Stimulated activated CD4-positive, alpha-beta T cell treated with anti-CD3 and anti-CD28 coated beads, Interleukin-4, amount 100 ng/mL, for 48 hours (primary cell): ENCODE data around the gene ZBTB8A.
"Not testable (repeated sequence)": the region's sequence is repeated elsewhere in the genome, so short reads cannot be mapped to it uniquely, and the experiment has no call there.

Source experiments
- DNase-seq, 2 donors: peaks; one replicate each; pipeline ENCODE4 v3.0.0-alpha.2; 2020; ENCODE audit warnings: low read depth in 2 of 2

ZBTB8A gene

DNA sequence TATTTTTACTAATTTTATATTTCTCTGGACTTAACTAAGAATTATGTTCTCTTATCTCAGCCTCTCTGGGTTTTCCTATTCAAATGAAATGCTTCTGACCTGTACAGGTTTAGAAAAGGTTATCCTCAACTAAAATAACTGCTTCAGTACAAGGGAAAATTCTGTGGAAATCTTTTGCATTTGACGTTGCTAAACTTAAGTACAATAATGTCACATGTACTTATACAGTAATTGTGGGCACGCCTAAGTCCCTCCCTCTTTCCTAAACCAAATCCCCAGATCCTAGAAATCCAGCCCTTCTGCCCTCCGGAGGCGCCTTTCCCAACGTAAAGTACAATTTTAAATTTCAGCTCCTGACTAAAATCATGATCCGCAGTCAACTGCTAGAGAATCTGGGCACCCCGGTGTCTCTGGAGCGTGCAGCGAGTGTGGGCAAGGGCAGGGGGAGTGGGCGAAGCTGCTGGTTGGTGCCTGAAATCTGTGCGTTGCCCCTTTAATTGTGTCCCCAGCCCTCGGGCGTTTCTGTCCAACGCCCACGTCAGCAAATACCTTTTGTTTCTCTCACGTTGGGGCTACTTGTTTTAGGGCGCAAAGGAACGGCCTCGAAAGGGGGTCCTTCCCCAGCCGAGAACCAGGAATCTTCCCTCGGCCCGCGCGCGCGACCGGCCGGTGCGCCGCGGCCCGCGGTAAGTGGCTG, at the start of gene ZBTB8A:
Gene ZBTB8A (plus strand): TSS at position 541 of the 697 bp plus-strand sequence. CDS start 53,505 bp downstream, outside the sequence.
- DNase-seq = peak in 1 of 2 donors; percentile 9

DNA sequence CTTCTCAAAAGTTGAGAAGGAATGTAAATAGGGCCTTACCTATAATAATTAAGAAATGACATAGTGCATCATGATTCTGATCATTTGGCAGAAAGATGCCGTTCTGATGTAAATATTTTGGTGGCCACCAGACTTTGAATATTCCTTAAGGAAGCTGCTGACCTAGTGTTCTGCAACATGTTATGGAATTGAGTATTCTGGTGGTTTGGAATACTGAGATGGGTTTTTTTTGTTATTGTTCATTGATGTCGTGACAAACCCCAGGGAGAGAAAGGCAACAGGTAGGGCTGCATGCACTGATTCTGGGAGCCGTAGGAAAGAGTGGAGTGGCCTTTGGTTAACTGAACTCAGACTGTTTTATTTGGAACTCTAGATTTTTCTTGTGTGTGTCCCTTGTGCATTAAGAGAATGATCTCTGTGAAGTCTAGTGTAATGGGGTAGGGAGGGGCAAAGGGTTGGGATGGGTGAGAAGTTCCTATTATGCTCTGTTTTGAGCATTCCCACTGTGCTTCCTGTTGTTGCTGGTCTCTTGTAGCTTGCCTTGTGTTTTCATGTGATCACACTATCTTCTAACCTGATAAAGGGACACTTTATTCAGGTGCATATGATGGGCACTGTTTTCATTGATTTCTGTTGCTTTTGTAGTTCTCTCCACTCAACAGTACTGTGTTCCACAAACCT, 49.3 kb upstream of the ZBTB8A start:
- DNase-seq = no peak

DNA sequence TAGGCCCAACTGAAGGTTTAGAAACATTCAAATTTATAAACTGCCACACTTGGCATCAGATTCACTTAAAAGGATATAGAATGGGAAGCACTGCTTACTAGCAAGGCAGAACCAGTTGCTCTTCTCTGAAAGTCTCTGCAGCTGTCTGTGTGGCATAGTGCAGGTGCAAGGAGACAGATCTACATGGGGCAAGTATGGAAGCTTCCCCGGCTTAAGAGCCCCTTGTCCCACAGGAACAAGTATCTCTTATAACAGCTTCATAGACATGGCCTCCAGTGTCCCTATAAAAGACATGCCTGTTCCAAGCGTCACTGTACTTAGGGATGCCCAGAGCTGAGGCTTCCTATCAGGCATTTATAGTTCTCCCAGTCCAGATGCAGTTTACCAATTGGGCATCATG, 47.8 kb upstream of the ZBTB8A start:
- DNase-seq = no peak

DNA sequence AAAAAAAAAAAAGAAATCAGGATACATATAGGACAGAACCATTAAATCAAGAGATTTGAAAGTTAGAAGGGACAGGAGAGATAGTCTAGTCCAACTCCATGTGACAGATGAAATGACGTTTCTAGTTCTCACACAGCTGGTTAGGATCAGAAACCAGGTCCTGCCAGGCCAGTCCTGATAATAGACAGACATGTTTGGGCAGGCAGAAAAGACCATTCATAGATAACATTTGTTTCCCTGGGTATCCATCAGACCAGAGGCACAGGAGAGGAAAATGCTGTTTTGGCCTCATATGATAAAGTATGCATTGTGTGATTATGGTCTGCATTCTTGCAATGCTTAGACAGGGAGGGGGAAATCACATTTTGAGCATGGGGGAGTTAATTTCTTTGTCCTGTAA, 45.0 kb upstream of the ZBTB8A start:
- DNase-seq = no peak

DNA sequence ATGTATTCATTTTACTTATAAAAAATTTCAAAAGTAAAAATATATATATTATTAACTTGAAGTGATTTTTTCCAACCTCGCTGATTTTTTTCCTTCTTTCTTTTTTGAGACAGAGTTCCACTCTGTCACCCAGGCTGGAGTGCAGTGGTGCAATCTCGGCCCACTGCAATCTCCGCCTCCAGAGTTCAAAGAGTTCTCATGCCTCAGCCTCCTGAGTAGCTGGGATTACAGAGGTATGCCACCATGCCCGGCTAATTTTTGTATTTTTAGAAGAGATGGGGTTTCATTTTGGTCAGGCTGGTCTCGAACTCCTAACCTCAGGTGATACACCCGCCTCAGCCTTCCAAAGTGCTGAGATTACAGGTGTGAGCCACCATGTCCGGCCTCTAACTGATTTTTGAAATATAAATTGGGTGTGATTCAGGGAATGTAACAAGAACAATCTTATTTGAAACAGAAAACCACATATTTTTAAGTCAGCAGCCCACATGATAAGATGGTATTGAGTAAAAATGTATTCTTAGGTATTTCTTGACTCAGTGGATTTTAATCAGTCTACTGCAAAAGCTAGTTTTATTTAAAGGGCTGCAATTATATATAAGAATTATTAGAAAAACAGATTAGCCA, 44.4 kb upstream of the ZBTB8A start:
- no peak for DNase-seq

DNA sequence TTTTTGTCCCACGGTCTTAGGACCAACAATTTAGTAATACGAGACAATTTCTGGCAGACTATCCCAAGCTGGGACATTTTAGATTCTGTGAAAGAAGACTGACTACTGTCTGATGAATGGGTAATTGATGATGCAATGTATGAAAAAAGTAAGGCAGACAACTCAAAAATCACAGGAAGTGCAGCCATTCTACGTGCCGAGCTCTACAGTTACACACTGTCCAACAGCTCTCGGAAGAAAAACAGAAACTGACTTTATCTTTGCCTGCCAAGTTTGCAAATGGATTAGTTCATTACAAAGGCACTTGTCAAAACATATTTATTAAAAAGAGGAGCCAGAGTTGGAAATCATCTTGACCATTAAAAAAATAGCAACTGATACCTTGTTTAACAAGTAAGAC, 43.1 kb upstream of the ZBTB8A start:
- no peak for DNase-seq

DNA sequence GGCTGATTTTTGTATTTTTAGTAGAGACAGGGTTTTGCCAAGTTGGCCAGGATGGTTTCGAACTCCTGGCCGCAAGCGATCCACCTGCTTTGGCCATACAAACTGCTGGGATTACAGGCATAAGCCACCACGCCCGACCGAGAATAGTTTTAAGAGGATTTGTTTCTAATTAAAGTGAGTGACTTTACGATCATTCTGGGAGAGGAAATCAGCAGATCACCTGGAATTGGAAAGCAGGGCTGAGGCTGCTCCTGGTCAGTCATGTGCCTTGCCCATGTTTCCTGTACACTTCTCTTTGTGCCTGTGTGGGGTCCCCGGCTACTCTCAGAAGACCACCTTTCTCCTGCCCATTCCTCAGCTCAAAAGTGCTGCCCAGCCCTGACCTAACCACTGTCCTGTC, 40.5 kb upstream of the ZBTB8A start:
- no peak for DNase-seq

DNA sequence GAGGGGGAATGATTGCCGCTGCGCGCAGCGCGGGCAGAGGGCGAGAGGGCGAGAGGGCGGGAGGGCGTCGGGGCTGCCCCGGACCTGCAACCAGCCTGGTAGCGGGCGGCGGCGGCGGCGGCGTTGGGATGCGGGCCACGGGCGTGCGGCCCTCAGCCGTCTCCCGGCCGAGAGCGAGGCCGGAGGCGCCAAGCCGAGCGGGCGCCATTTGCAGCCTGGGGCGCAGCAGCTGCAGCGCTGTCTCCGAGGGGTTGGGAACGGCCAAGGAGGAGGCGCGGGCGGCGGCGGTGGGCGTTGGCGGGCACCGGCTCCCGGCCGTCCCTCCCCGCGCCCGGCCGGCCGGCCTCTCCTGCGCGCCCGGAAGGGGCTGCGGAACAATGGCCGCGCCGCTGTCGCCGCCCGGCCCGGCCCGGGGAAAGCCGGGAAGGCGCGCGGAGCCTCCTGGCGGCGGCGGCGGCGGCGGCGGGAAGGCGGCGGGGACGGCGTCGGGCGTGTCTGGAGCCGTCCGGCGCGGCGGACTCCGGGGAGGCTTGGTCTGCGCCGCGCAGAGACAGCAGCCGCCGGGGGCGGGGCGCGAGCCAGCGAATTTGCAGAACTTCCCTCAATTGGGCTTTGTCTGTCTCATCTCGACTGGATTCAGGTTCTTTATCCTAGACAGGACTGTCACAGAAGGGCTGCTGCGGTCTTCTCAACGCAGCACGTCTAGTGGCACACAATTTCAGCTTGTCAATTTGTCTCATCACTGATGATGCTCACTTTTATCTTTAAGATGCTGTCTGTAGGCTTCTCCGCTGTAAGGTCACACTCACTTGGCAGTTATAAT, 38.6 kb upstream of the ZBTB8A start:
- DNase-seq = peak; percentile 18 to 38

DNA sequence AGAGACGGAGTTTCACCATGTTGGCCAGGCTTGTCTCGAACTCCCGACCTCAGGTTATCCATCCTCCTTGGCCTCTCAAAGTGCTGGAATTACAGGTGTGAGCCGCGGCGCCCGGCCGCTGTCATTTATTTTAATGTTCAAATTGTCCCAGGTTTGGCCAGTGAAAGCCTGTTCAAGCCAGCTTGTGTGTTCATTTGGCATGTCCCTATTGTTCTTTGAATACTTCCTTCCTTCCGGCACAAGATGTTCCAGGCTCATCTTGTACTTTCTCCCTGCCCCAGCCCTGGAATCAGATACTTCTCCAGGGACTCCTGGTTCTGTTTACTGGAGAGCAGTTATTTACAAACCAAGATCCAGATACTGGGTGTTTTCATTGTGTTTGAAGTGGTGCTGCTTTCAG, 37.4 kb upstream of the ZBTB8A start:
- no peak for DNase-seq

DNA sequence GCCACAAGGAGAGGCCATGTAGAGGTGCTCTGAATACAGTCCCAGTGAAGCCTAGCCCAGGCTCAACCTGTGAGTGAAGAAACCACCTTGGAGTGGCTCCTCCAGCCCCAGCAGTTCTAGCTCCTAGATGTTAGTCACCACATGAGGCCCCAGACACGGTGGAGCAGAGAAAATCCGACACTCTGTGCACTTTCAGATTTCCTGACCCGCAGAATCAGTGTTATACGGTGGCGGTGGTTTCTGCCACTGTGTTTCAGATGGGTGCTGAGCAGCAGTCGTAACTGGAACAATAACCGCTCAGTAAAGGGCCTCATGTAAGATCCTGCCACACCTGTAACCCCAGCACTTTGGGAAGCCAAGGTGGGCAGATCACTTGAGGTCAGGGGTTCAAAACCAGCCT, 36.1 kb upstream of the ZBTB8A start:
- DNase-seq = no peak

DNA sequence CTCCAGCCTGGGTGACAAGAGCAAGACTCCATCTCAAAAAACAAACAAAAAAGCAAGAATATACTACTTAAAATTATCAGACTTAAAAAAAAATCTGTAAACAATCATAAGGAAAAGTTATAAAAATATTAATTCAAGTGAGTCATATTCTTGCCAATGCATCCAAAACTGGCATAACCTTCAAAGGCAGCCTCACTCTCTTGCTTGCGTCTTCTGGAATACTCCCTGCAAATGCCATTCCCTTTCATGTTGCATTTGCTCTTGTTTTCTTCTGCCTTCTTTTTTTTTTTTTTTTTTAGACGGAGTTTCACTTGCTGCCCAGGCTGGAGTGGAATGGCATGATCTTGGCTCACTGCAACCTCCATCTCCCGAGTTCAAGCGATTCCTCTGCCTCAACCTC, 32.2 kb upstream of the ZBTB8A start:
- no peak for DNase-seq

DNA sequence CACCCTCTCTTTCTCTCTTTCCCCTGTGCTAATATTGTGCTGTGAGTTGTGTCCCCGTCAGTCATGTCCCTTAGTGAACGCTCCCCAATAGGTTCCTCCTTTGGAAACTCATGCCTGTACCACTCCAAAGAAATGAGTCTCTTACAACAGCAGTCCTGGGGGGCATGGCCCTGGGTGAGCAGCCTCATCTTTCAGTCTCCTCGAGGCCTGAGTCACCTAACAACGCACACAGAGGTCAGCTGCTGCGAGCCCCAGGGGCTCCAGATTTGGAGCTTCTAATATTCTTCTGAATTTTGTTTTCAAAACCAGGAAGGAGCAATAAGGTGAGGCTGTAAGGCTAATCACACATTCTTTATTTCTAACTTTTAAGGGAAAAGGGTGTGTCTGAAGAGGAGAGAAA, 30.5 kb upstream of the ZBTB8A start:
- no peak for DNase-seq

DNA sequence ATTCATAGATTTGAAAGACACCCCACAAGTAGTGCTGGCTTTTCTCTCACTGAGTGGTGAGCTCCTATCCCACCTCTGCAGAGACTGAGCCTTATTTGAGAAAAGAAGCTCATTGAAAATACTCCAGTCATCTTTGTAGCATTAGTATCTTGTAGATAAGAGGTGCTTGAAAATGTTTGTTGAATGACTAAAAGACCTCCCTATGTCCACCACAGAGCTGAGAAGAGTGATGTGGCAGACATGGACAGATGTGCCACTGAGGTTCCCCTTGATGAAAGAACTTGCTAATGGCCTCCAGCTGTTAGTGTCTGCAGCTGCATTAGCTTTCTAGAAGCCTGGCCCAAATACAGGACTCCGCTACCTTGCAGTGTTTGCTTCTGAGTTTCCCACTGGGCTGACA, 29.3 kb upstream of the ZBTB8A start:
- DNase-seq = no peak

DNA sequence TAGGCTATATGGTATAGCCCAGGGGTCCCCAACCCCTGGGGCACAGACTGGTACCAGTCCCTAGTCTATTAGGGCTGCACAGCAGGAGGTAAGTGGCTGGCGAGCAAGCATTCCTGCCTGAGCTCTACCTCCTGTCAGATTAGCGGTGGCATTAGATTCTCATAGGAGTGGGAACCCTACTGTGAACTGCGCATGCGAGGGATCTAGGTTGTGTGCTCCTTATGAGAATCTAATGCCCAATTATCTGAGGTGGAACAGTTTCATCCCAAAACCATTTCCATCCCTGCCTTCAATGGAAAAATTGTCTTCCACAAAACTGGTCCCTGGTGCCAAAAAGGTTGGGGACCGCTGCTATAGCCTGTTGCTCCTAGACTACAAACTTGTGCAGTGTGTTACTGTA, 22.8 kb upstream of the ZBTB8A start:
- no peak for DNase-seq

DNA sequence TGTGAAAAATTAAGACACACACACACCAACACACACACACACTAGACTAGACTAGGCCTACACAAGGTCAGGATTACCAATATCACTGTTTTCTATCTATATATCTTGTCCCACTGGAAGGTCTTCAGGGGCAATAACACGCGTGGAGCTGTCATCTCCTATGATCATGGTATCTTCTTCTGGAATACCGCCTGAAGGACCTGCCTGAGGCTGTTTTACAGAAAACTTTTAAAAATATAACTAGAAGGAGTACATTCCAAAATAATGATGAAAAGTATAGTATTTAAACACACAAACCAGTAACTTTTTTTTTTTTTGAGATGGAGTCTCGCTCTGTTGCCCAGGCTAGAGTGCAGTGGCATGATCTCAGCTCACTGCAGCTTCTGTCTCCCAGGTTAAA, 20.3 kb upstream of the ZBTB8A start:
- DNase-seq = no peak

DNA sequence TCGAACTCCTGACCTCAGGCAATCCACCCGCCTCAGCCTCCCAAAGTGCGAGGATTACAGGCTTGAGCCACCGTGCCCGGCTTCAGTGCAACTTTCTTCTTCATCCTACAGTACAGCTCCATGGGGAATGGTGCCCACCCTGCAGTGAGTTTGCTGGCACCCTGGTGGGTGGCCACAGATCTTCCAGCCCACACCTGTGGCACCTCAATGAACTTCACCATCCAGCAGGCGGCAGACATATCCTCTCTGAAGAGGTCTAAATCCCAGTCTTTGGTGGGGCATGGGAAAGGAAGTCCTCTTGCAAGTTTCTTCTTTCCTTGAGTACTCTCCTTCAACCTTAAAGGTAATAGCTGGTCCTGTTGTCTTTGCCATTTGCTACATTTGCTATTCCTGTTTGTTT, 18.1 kb upstream of the ZBTB8A start:
- no peak for DNase-seq

DNA sequence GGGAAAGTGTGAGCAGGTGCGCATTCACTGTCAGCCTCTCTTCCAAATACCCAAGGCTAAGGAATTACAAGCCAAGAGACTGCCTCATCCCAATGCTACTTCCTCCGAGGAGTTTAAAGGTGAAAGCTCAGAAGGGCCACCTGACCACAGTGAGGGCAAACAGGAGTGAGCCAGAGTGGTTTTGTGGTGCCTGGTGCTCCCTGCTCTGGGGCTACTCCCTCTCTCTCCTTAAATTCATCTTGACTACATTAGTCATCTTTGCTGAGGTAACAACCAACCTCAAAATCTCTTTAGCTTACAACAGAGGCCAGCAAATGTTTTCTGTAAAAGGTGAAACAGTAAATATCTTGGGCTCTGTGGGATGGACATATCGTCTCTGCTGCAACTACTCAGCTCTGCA, 14.2 kb upstream of the ZBTB8A start:
- DNase-seq = no peak

DNA sequence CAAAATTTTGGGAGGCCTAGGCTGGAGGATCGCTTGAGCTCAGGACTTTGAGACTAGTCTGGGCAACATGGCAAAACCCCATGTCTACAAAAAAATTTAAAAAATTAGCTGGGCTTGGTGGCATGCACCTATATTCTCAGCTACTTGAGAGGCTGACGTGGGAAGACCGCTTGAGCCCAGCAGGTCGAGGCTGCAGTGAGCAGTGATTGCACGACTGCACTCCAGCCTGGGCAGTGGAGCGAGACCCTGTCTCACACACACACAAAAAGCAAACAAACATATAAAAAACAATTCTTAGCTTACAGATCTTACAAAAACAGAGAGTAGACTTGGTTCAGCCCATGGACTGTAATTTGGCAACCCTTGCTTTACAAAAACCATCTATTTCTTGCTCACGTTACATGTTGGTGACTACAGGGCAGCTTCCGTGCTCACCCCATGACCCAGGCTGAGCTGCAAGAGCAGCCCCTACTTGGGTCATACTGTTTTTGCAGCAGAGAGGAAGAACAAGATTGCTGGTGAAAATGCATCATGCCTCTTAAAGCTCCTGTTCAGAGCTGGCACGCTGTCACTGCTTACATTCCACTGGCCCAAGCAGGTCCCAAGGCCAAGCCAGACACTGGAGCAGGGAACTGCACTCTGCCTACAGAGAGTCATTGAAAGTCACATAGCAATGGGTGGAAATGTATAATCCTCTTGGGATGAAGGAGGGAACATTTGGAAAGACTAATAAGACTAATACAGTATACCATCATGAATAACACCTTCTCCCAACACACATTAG, 13.4 kb upstream of the ZBTB8A start:
- no peak for DNase-seq

DNA sequence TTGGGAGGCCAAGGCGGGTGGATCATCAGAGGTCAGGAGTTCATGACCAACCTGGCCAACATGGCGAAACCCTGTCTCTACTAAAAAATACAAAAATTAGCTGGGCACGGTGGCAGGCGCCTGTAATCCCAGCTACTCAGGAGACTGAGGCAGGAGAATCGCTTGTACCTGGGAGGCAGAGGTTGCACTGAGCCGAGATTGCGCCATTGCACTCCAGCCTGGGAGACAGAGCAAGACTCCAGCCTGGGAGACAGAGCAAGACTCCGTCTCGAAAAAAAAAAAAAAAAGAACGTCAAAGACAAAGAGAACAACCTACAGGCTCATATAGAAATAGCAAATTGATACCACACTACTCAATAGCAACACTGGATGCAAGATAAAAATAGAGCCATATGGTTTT, 10.7 kb upstream of the ZBTB8A start:
- not testable (repeated sequence) for DNase-seq

DNA sequence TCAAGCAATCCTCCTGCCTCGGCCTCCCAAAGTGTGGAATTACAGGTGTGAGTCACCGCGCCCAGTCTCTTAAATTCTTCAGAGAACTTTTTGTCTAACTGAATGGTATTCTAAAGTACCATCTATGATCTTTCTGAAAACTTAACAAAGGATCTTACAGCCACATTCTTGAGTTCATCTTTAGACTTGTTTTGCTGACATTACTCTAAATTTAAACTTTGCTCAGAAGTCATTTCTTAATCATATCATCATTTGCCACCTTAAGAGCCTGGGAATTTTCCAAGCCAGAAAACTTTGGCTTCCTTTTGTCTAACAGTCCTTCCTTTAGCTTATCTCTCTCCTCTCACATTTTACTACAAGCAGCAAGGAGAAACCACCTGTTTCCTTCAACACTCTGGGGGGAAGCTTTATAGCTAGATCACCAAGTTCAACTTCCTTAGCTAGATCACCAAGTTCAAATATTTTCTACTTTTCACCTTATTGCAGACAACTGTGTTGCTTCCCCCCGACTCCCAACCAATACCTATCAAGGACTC, 5.4 kb upstream of the ZBTB8A start:
- DNase-seq = no peak

DNA sequence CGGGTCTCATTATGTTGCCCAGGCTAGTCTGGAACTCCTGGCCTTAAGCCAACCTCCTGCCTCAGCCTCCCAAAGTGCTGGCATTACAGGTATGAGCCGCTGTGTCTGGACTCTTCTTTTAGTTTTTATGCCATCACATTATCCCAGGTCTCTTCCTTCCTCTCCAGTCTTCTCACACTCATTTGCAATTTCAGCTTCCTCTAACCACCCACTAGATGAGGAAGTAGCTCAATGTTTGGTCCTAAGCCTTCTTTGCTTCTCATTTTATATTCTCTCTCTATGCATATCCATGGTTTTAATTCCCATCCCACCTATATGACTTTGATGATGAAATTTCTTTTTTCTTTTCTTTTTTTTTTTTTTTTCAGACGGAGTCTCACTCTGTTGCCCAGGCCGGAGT, 3.1 kb upstream of the ZBTB8A start:
- no peak for DNase-seq
